Hematopoietic multipotent progenitor cell treated with erythropoietin and hydrocortisone succinate and interleukin-3 and kit ligand, for 6 days (in vitro differentiated cells): Measurements from ENCODE around the gene MYL6.
A peak's percentile ranks its signal among the peaks of the same experiment; 100 is the strongest.
"Not testable (repeated sequence)": the region's sequence is repeated elsewhere in the genome, so short reads cannot be mapped to it uniquely, and the experiment has no call there.

Experiments
- DNase-seq: peaks from one replicate; pipeline ENCODE4 v3.0.0-alpha.2; 2015

Gene MYL6

GRCh38 chr12:56190695-56191155, 32.6 kb downstream of the MYL6 start:
- DNase-seq, result peak; percentile 25

GRCh38 chr12:56192582-56192981, 34.4 kb downstream of the MYL6 start:
- no peak for DNase-seq

GRCh38 chr12:56193025-56193578, 34.9 kb downstream of the MYL6 start:
- DNase-seq, result peak; percentile 97

GRCh38 chr12:56196818-56197550, 38.8 kb downstream of the MYL6 start:
- not testable (repeated sequence) for DNase-seq

- no peak for DNase-seq
These were observed 39.9 kb downstream of the MYL6 start for GRCh38 chr12:56197921-56198635.

- DNase-seq, result no peak
These were observed 40.7 kb downstream of the MYL6 start for GRCh38 chr12:56198836-56199235.

- no peak for DNase-seq
These were observed 44.2 kb downstream of the MYL6 start for GRCh38 chr12:56202366-56202765.

- no peak for DNase-seq
These were observed 44.7 kb downstream of the MYL6 start for GRCh38 chr12:56202838-56203237.

GRCh38 chr12:56204275-56204674, 46.1 kb downstream of the MYL6 start:
- DNase-seq, result no peak

- peak; percentile 67 for DNase-seq
These were observed 47.3 kb downstream of the MYL6 start for GRCh38 chr12:56205445-56205844.

- DNase-seq, result peak; percentile 77
These were observed 48.5 kb downstream of the MYL6 start for GRCh38 chr12:56206452-56207166.

GRCh38 chr12:56208006-56208405, 49.8 kb downstream of the MYL6 start:
- DNase-seq, result no peak
